Naive thymus-derived CD4-positive, alpha-beta T cell (primary cell): ENCODE data around the gene MAP4K5. TPM values are rescaled to one million over a fixed set of nuclear protein-coding genes. Genes with fewer than 3 reads are reported as not detected.

Experiments used
- ATAC-seq: fragments of 150-1000 bp; cut with Tn5 transposase; 2 replicates; pipeline ENCODE4 v1.10.0; 2021; ENCODE audit warnings: mild to moderate bottlenecking, moderate library complexity
- CTCF ChIA-PET: fragments of 350-600 bp; sonication (Branson Sonifier 250); formaldehyde crosslinking; loops from one replicate; lab custom pipeline; 2021; ENCODE audit warnings: antibody characterized with exemption; lab: Charles Lee
- POLR2A ChIA-PET: fragments of 350-600 bp; sonication (Branson Sonifier 250); formaldehyde crosslinking; loops from one replicate; lab custom pipeline; 2021; ENCODE audit warnings: antibody characterized with exemption, inconsistent platforms; lab: Charles Lee
- DNase-seq, 9 donors: peaks; one replicate each; pipeline versions ENCODE4 v3.0.0 to v3.0.0-alpha.2; 2020 to 2022; ENCODE audit warnings: mixed read lengths in 1 of 9
- H3K27ac ChIP-seq: one replicate; pipeline ENCODE4 v1.7.0; 2013; ENCODE audit warnings: mild to moderate bottlenecking, low read depth, low read length, moderate library complexity
- H3K27me3 ChIP-seq, 2 donors: one replicate each; pipeline ENCODE4 v1.7.0; 2013; ENCODE audit warnings: low read length in 2 of 2, mild to moderate bottlenecking in 2 of 2, moderate library complexity in 2 of 2; ENCODE audit not compliant: control insufficient read depth in 2 of 2, insufficient read depth in 2 of 2
- H3K36me3 ChIP-seq, 3 experiments: 1 replicate in 2 of 3; 2 replicates in 1 of 3; pipeline ENCODE4 v1.7.0; 2013; ENCODE audit warnings: low read length in 3 of 3, mild to moderate bottlenecking in 3 of 3, moderate library complexity in 1 of 3; ENCODE audit not compliant: insufficient read depth in 3 of 3, control insufficient read depth in 2 of 3
- H3K4me1 ChIP-seq, 2 donors: one replicate each; pipeline ENCODE4 v1.7.0; 2013; ENCODE audit warnings: low read length in 2 of 2, mild to moderate bottlenecking in 2 of 2, moderate library complexity in 1 of 2; ENCODE audit not compliant: control insufficient read depth in 2 of 2, insufficient read depth in 2 of 2
- H3K4me3 ChIP-seq: 2 replicates; pipeline ENCODE4 v1.7.0; 2013; ENCODE audit warnings: mild to moderate bottlenecking, low read length
- H3K9me3 ChIP-seq, 3 experiments: 1 replicate in 2 of 3; 2 replicates in 1 of 3; pipeline ENCODE4 v1.7.0; 2013; ENCODE audit warnings: low read length in 3 of 3; ENCODE audit not compliant: control insufficient read depth in 2 of 3
- H3K27ac Mint-ChIP-seq, 9 donors: one replicate each; pipeline ENCODE4 v1.8.0; 2020 to 2022; ENCODE audit warnings: mixed read lengths in 9 of 9, mild to moderate bottlenecking in 8 of 9, moderate library complexity in 5 of 9, inconsistent platforms in 2 of 9
- H3K27me3 Mint-ChIP-seq, 5 donors: one replicate each; pipeline ENCODE4 v1.8.0; 2021 to 2022; ENCODE audit warnings: mixed read lengths in 5 of 5, mild to moderate bottlenecking in 1 of 5
- H3K36me3 Mint-ChIP-seq, 5 donors: one replicate each; pipeline ENCODE4 v1.8.0; 2020 to 2022; ENCODE audit warnings: mixed read lengths in 5 of 5, mild to moderate bottlenecking in 3 of 5, inconsistent platforms in 1 of 5
- H3K4me1 Mint-ChIP-seq, 7 donors: one replicate each; pipeline ENCODE4 v1.8.0; 2020 to 2022; ENCODE audit warnings: mixed read lengths in 7 of 7, mild to moderate bottlenecking in 3 of 7, inconsistent platforms in 1 of 7
- H3K4me3 Mint-ChIP-seq, 10 donors: one replicate each; pipeline ENCODE4 v1.8.0; 2020 to 2022; ENCODE audit warnings: mild to moderate bottlenecking in 10 of 10, mixed read lengths in 10 of 10, moderate library complexity in 6 of 10, inconsistent platforms in 2 of 10
- H3K9me3 Mint-ChIP-seq, 11 donors: one replicate each; pipeline ENCODE4 v1.8.0; 2020 to 2022; ENCODE audit warnings: mixed read lengths in 11 of 11, mild to moderate bottlenecking in 4 of 11, inconsistent platforms in 1 of 11, moderate library complexity in 1 of 11
- intact Hi-C, 2 donors: fragments of 100-400 bp; cut with micrococcal nuclease; formaldehyde crosslinking; loops; one replicate each; pipeline ENCODE4 v1.15.1; 2023
- polyA plus RNA-seq, 2 donors: library from polyadenylated mRNA; unstranded; fragments of 300-500 nt; fragmentation: Illumina TruSeq; gene quantifications; one replicate each; pipeline ENCODE4 v1.2.3, GENCODE V29; 2021
- total RNA-seq, 6 experiments: library from RNA in 5 of 6; stranded (reverse) in 5 of 6; gene quantifications; 1 replicate in 5 of 6; 2 replicates in 1 of 6; pipeline ENCODE4 v1.2.3 and lab custom pipeline; 2021 to 2026

Gene MAP4K5
- total and polyA plus RNA-seq, 7 experiments from 2014 or later: 15.4 to 47.5 (median 32.5) TPM

DNA sequence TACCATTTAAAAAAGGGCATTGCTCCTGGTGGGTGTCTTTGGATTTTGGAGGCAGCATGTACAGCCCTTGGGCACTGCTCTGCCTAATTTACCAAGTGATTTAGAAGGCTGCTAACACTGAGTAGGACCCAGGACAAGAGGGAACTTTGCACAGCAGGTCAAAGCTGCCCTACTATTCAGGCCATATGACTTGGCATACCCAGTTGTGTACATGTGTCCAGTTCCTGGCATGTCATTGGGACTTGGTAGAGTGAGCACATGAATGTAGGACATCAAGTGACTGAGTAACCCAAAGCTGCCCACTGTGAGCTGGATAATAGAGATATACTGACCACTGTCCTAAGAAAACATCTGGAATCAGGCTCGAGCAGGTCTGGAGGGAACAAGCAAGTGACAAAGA lies 151.4 kb downstream of the MAP4K5 start:
- Histone ChIP-seq H3K27ac (no peak overlapping the region), H3K27me3 (no peaks in the 10 kb centered on the region), H3K9me3 (no peaks in the 10 kb centered on the region), H3K4me3 (no peak overlapping the region), H3K36me3 (no peaks in the 10 kb centered on the region), H3K4me1 (no peaks in the 10 kb centered on the region)
- H3K4me1 Mint-ChIP-seq: no peaks in the 10 kb centered on the region
- no peaks in the 10 kb centered on the region for H3K36me3 Mint-ChIP-seq
- H3K27ac Mint-ChIP-seq: no peak overlapping the region
- H3K27me3 Mint-ChIP-seq: no peaks in the 10 kb centered on the region
- H3K9me3 Mint-ChIP-seq: no peaks in the 10 kb centered on the region
- ATAC-seq (no peak), DNase-seq (no peak)
- ChIA-PET POLR2A (no interaction called here), CTCF (interaction anchor here (0.8 kb wide), 1 partner anchor 60 kb away, joined by 3 read pairs; no protein-coding TSS in a partner anchor)
- intact Hi-C loops: no loop called here
- H3K4me3 Mint-ChIP-seq: no peak overlapping the region

DNA sequence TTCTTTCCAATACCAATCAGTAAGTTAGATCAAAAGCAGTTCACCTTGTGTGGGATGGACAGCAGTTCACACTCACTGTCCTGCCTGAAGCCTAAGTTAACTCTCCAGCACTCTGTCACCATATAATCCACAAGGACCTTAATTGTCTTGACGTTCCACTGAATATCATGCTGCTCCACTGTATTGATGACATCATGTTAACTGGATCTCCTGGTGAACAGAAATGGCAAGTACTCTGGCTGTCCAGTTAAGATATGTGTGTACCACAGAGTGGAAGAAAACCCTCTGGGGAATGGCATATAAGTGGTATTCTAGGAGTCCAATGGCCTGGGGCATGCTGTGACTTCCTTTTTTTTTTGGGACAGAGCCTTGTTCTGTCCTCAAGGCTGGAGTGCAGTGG lies 151.9 kb downstream of the MAP4K5 start:
- intact Hi-C loops: no loop called here
- no peak overlapping the region for H3K4me3 Mint-ChIP-seq
- H3K27me3 Mint-ChIP-seq: no peaks in the 10 kb centered on the region
- DNase-seq: no peak
- H3K36me3 Mint-ChIP-seq: no peaks in the 10 kb centered on the region
- H3K9me3 Mint-ChIP-seq: no peaks in the 10 kb centered on the region
- no peaks in the 10 kb centered on the region for H3K4me1 ChIP-seq
- ChIA-PET CTCF (interaction anchor here (0.8 kb wide), 1 partner anchor 61 kb away, joined by 3 read pairs; no protein-coding TSS in a partner anchor), POLR2A (no interaction called here)
- H3K27ac Mint-ChIP-seq: no peak overlapping the region
- no peak for ATAC-seq
- no peak overlapping the region for H3K4me3 ChIP-seq
- no peaks in the 10 kb centered on the region for H3K4me1 Mint-ChIP-seq
- H3K36me3 ChIP-seq: no peaks in the 10 kb centered on the region
- no peaks in the 10 kb centered on the region for H3K9me3 ChIP-seq
- no peaks in the 10 kb centered on the region for H3K27me3 ChIP-seq
- no peak overlapping the region for H3K27ac ChIP-seq

DNA sequence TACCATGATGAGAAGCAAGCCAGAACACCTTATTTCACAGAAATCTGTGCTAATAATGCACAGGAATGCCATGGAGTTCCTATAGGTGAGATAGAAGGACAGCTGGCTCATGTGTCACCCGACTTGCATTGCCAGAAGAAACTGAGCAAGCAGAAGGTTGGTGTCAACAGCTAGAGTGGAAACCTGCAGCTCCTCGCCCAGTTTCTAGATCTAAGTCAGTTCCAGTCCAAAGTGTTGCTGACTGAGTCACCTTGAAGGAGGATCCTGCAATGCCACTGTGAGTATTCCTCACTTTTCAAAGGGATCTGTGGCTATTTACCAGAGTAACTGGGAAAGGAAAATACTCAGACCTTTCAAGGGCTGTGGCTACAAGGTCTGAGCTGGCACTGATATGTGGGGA lies 152.8 kb downstream of the MAP4K5 start:
- CTCF ChIA-PET: no interaction called here
- ATAC-seq: no peak
- Mint-ChIP-seq H3K4me3 (no peak overlapping the region), H3K27ac (no peak overlapping the region), H3K27me3 (peaks cover 0 to 2% (median 0%) of the 10 kb centered on the region in 5 donors), H3K36me3 (no peaks in the 10 kb centered on the region), H3K4me1 (no peaks in the 10 kb centered on the region), H3K9me3 (no peaks in the 10 kb centered on the region)
- Histone ChIP-seq H3K4me3 (no peak overlapping the region), H3K36me3 (no peaks in the 10 kb centered on the region), H3K27ac (no peak overlapping the region), H3K27me3 (no peaks in the 10 kb centered on the region), H3K4me1 (no peaks in the 10 kb centered on the region), H3K9me3 (no peaks in the 10 kb centered on the region)
- POLR2A ChIA-PET: no interaction called here
- DNase-seq: no peak
- intact Hi-C loops: no loop called here

DNA sequence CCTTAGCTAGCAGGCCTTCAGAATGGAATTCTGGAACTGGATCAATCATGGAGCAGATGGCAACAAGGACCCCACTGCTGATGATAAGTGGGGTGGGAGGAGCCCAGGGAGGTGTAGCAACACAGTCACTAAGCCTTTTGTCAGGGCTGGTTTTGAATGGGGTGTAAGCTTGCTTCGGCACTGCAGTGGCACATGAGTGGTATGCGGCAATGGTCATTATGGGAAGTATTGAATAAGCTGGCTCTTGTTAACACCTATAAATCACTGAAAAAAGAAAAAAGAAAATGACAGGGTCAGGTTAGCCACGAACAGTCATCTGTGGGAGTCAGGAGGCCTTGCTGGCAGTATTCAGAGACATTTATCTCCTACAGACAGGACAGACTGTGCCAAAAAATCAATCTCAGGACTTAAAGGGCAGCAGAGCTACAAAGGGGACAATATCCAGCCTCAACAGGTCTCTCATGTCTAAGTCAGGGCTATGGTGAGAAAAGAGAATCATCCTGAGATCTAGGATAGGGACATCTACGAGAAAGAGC lies 154.8 kb downstream of the MAP4K5 start:
- CTCF ChIA-PET: no interaction called here
- no peak overlapping the region for H3K27ac ChIP-seq
- no peaks in the 10 kb centered on the region for H3K36me3 Mint-ChIP-seq
- no peaks in the 10 kb centered on the region for H3K36me3 ChIP-seq
- no peaks in the 10 kb centered on the region for H3K9me3 ChIP-seq
- no peaks in the 10 kb centered on the region for H3K4me1 Mint-ChIP-seq
- H3K27me3 ChIP-seq: no peaks in the 10 kb centered on the region
- POLR2A ChIA-PET: no interaction called here
- H3K4me1 ChIP-seq: no peaks in the 10 kb centered on the region
- H3K4me3 ChIP-seq: no peak overlapping the region
- DNase-seq (no peak), ATAC-seq (no peak)
- intact Hi-C loops: no loop called here
- no peaks in the 10 kb centered on the region for H3K9me3 Mint-ChIP-seq
- H3K27me3 Mint-ChIP-seq: peaks cover 0 to 12% (median 0%) of the 10 kb centered on the region in 5 donors
- H3K4me3 Mint-ChIP-seq: no peak overlapping the region
- peak overlapping the region in 1 of 9 donors; percentile 32 for H3K27ac Mint-ChIP-seq

DNA sequence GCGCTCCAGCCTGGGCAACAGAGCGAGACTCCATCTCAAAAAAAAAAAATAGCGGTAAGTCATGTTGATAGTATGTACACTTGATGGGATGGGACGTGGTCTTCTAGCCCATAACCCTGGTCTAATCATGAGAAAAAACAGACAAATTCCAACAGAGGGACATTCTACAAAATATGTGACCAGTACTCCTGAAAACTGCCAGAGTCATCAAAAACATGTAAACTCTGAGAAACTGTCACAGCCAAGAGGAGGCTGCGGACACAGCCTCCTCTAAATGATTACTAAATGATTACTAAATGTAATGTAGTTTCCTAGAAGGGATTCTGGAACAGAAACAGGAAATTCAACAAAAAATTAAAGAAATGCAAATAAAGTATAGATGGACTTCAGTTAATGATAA lies 156.6 kb downstream of the MAP4K5 start:
- H3K27me3 Mint-ChIP-seq: peaks cover 0 to 15% (median 0%) of the 10 kb centered on the region in 5 donors
- Histone ChIP-seq H3K27me3 (no peaks in the 10 kb centered on the region), H3K9me3 (no peaks in the 10 kb centered on the region), H3K27ac (no peak overlapping the region), H3K4me3 (no peak overlapping the region), H3K36me3 (no peaks in the 10 kb centered on the region), H3K4me1 (no peaks in the 10 kb centered on the region)
- no peak overlapping the region for H3K4me3 Mint-ChIP-seq
- intact Hi-C loops: no loop called here
- no peak overlapping the region for H3K27ac Mint-ChIP-seq
- no peaks in the 10 kb centered on the region for H3K4me1 Mint-ChIP-seq
- ChIA-PET POLR2A (no interaction called here), CTCF (no interaction called here)
- DNase-seq: no peak
- no peaks in the 10 kb centered on the region for H3K36me3 Mint-ChIP-seq
- no peak for ATAC-seq
- peaks cover 0 to 1% (median 0%) of the 10 kb centered on the region in 11 donors for H3K9me3 Mint-ChIP-seq

DNA sequence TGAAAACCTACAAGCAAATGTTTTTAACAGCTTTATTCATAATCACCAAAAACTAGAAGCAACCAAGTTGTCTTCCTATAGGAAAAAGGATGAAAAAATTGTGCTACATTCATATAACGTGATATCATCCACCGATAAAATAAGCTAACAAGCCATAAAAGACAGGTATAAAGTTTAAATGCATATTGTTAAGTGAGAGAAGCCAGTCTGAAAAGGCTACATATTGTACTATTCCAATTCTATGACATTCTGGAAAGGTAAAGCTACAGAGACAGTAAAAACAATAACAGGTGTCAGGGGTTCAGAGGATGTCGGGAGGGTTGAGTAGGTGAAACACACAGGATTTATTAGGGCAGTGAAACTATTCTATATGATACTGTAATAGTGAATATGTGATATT lies 158.4 kb downstream of the MAP4K5 start:
- H3K27me3 ChIP-seq: no peaks in the 10 kb centered on the region
- Mint-ChIP-seq H3K9me3 (peaks cover 0 to 5% (median 0%) of the 10 kb centered on the region in 11 donors), H3K36me3 (no peaks in the 10 kb centered on the region), H3K27me3 (peaks cover 0 to 18% (median 0%) of the 10 kb centered on the region in 5 donors), H3K4me3 (no peak overlapping the region), H3K27ac (no peak overlapping the region), H3K4me1 (no peaks in the 10 kb centered on the region)
- DNase-seq: no peak
- POLR2A ChIA-PET: interaction anchor here (1.5 kb wide), 1 partner anchor 9 kb away, joined by 3 read pairs; no protein-coding TSS in a partner anchor
- no peaks in the 10 kb centered on the region for H3K36me3 ChIP-seq
- no peaks in the 10 kb centered on the region for H3K9me3 ChIP-seq
- intact Hi-C loops: no loop called here
- H3K27ac ChIP-seq: no peak overlapping the region
- CTCF ChIA-PET: no interaction called here
- no peak for ATAC-seq
- H3K4me3 ChIP-seq: no peak overlapping the region
- no peaks in the 10 kb centered on the region for H3K4me1 ChIP-seq

DNA sequence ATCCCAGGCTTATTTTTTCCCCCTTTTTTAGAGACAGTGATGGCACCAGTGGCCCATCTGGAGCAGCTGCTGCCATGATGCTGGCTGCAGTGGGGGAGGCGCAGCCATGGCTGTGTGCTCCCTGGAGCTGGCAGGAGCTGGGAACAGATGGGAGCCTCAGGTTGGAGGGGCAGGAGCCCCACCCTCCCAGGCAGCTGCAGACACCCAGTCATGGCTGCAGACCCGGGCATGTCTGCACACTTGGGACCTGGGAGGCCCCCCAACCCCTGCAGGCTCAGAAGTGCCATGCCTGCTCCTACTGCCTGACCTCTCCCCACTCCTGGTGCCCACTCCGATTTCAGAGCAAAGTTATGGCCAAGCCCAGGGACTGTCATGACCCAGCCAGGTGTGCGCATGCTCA lies 160.8 kb downstream of the MAP4K5 start:
- H3K4me3 ChIP-seq: no peak overlapping the region
- Mint-ChIP-seq H3K27ac (no peak overlapping the region), H3K4me3 (no peak overlapping the region), H3K36me3 (no peaks in the 10 kb centered on the region), H3K27me3 (peaks cover 0 to 18% (median 0%) of the 10 kb centered on the region in 5 donors), H3K9me3 (peaks cover 0 to 5% (median 0%) of the 10 kb centered on the region in 11 donors), H3K4me1 (peaks cover 0 to 9% (median 5%) of the 10 kb centered on the region in 7 donors)
- H3K4me1 ChIP-seq: no peaks in the 10 kb centered on the region
- POLR2A ChIA-PET: no interaction called here
- ATAC-seq (no peak), DNase-seq (no peak)
- no peaks in the 10 kb centered on the region for H3K27me3 ChIP-seq
- H3K27ac ChIP-seq: no peak overlapping the region
- no peaks in the 10 kb centered on the region for H3K36me3 ChIP-seq
- intact Hi-C loops: no loop called here
- no peaks in the 10 kb centered on the region for H3K9me3 ChIP-seq
- CTCF ChIA-PET: no interaction called here
